Glutamatergic neuron (in vitro differentiated cells): ENCODE measurements around the gene BSND. TPM values are rescaled to one million over a fixed set of nuclear protein-coding genes. Genes with fewer than 3 reads are reported as not detected.

Source experiments
- DNase-seq: peaks from one replicate; pipeline ENCODE4 v3.0.0; 2022
- H3K27ac Mint-ChIP-seq: one replicate; pipeline ENCODE4 v1.8.0; 2020; ENCODE audit warnings: mild to moderate bottlenecking, mixed read lengths, inconsistent platforms; ENCODE audit not compliant: unreplicated experiment
- H3K27me3 Mint-ChIP-seq: one replicate; pipeline ENCODE4 v1.8.0; 2020; ENCODE audit warnings: mild to moderate bottlenecking, moderate library complexity, mixed read lengths, inconsistent platforms; ENCODE audit not compliant: unreplicated experiment
- H3K36me3 Mint-ChIP-seq: one replicate; pipeline ENCODE4 v1.8.0; 2020; ENCODE audit warnings: mild to moderate bottlenecking, mixed read lengths, inconsistent platforms; ENCODE audit not compliant: unreplicated experiment
- H3K4me1 Mint-ChIP-seq: one replicate; pipeline ENCODE4 v1.8.0; 2020; ENCODE audit warnings: mild to moderate bottlenecking, low read depth, mixed read lengths, inconsistent platforms; ENCODE audit not compliant: unreplicated experiment
- H3K4me3 Mint-ChIP-seq: one replicate; pipeline ENCODE4 v1.8.0; 2020; ENCODE audit warnings: mild to moderate bottlenecking, mixed read lengths, inconsistent platforms; ENCODE audit not compliant: unreplicated experiment
- H3K9me3 Mint-ChIP-seq: one replicate; pipeline ENCODE4 v1.8.0; 2020; ENCODE audit warnings: mild to moderate bottlenecking, moderate library complexity, mixed read lengths, inconsistent platforms; ENCODE audit not compliant: unreplicated experiment
- CTCF ChIP-seq: fragments of 200-600 bp; sonication (generic); IDR thresholded peaks from one replicate; pipeline ENCODE4 v1.5.0; 2021; ENCODE audit not compliant: partially characterized antibody, unreplicated experiment
- total RNA-seq: library from RNA; stranded (reverse); fragmentation: NEBNext Ultra II Directional; extraction: Animal tissue kit (Norgen Biotek cat#: 25700); gene quantifications from one replicate; pipeline ENCODE4 v1.2.1, GENCODE V29; 2021; ENCODE audit not compliant: unreplicated experiment

BSND gene
- total RNA-seq, 1 donor from 2014 or later: not detected

GRCh38 chr1:54996359-54996868 lies 2.3 kb upstream of the BSND start:
- TF ChIP-seq CTCF: peak; percentile 83
- peak; percentile 79 for DNase-seq
- H3K4me3 Mint-ChIP-seq: peak overlapping the region; percentile 38
- H3K27ac Mint-ChIP-seq: no peak overlapping the region
- H3K9me3 Mint-ChIP-seq: peaks cover 2% of the 10 kb centered on the region
- no peaks in the 10 kb centered on the region for H3K36me3 Mint-ChIP-seq
- H3K27me3 Mint-ChIP-seq: peaks cover 17% of the 10 kb centered on the region
- no peaks in the 10 kb centered on the region for H3K4me1 Mint-ChIP-seq

- no peak overlapping the region for H3K27ac Mint-ChIP-seq
- DNase-seq: peak; percentile 36
- peaks cover 2% of the 10 kb centered on the region for H3K9me3 Mint-ChIP-seq
- peaks cover 17% of the 10 kb centered on the region for H3K27me3 Mint-ChIP-seq
- TF ChIP-seq CTCF: no peak
- no peaks in the 10 kb centered on the region for H3K36me3 Mint-ChIP-seq
- H3K4me3 Mint-ChIP-seq: peak overlapping the region; percentile 60
- H3K4me1 Mint-ChIP-seq: no peaks in the 10 kb centered on the region
Measured at GRCh38 chr1:54996869-54997710, 1.6 kb upstream of the BSND start.

- no peaks in the 10 kb centered on the region for H3K36me3 Mint-ChIP-seq
- H3K4me3 Mint-ChIP-seq: no peak overlapping the region
- TF ChIP-seq CTCF: no peak
- no peak for DNase-seq
- H3K9me3 Mint-ChIP-seq: peaks cover 2% of the 10 kb centered on the region
- H3K4me1 Mint-ChIP-seq: no peaks in the 10 kb centered on the region
- peaks cover 17% of the 10 kb centered on the region for H3K27me3 Mint-ChIP-seq
- no peak overlapping the region for H3K27ac Mint-ChIP-seq
Measured at GRCh38 chr1:54997711-54997986, 1.1 kb upstream of the BSND start.

- Mint-ChIP-seq H3K27me3 (peaks cover 17% of the 10 kb centered on the region), H3K4me1 (no peaks in the 10 kb centered on the region), H3K36me3 (no peaks in the 10 kb centered on the region), H3K27ac (no peak overlapping the region), H3K9me3 (peaks cover 2% of the 10 kb centered on the region), H3K4me3 (no peak overlapping the region)
- no peak for TF ChIP-seq CTCF
- no peak for DNase-seq
Measured at GRCh38 chr1:54998100-54998499, 633 bp upstream of the BSND start.
